ENCODE data around the gene SPNS1.
"Not testable (repeated sequence)": the region's sequence is repeated elsewhere in the genome, so short reads cannot be mapped to it uniquely, and the experiment has no call there.

SPNS1 gene

DNA sequence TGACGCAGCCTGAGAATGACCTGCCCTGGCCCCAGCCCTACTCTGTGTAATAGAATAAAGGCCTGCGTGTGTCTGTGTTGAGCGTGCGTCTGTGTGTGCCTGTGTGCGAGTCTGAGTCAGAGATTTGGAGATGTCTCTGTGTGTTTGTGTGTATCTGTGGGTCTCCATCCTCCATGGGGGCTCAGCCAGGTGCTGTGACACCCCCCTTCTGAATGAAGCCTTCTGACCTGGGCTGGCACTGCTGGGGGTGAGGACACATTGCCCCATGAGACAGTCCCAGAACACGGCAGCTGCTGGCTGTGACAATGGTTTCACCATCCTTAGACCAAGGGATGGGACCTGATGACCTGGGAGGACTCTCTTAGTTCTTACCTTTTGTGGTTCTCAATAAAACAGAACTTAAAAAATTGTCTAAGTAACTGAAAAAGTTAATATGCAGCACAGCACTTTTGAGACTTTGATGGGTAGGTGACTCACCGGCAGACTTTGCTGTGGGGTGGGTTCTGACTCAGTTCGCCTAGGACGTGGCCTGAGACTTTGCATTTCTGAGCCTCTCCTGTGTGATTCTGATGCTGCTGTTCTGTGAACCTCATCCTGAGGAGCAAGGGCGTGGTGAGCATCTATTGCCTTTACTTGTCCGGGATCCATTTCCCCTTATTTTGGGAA lies 15.9 kb downstream of the SPNS1 start:
- no peak for DNase-seq

DNA sequence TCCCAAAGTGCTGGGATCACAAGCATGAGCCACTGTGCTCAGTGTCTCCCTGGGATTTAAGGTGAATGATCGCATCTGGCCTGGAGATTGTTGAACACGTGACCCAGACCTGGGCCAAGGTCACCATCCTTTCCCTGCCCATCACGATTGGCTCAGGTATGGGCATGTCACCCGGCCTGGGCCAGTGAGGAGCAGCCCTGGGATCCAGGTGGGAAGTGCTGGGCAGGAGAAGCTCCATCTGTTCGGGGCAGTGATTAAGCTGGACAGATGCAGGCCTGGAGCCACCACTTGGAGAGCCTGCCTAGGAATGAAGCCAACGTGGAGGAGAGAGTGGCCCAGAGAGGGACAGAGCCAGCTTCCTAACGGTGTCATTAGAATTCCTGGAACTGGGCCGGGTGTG lies 17.1 kb downstream of the SPNS1 start:
- DNase-seq, result no peak

DNA sequence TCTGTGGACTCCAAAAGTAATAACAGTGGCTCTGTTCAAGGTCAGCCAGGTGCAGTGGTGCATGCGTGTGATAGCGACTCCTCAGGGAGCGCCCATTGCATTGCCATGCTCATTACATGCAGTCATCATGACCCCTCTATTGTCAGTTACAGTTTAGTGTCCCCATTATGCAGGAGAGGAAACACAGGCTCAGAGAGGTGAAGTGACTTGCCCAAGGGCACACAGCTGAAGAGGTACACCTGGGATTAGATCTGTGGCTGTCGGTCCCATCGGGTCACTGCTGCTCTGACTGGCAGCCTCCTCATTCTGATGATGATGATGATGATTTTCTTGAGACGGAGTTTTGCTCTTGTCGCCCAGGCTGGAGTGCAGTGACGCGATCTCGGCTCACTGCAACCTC lies 17.9 kb downstream of the SPNS1 start:
- no peak for DNase-seq

DNA sequence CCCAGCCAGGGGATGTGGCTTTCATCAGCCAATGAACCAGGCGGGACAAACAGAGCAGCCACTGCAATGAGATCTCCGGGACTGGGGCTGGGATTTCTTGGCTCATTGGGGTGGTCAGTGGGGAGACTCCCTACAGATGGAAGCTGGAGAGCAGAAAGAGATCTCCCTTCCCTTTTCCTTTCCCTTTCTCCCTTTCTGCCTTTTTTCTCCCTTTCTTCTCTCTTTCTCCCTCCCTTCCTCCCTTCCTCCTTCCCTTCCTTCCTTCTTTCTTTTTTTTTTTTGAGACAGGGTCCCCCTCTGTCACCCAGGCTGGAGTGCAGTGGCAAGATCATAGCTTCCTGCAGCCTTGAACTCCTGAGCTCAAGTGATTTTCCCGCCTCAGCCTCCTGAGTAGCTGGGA lies 24.3 kb downstream of the SPNS1 start:
- no peak for DNase-seq

DNA sequence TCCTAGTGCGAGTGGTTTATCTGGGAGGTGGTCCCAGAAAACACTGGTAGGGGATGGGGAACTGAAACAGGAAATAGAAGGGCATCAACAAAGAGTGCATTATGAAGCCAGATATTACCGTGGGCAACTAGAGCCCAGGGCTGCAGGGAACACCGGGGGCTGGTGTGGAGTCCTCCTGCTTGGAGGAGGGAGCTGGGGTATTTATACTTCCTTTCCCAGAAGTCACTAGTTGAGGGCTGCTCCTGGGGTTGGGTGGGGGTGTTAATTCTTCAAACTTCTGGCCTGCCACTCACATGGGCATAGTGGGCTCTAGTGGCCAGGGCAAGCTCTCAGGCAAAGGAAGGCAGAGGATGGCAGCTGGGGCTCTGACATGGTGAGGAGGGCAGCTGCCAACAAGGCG lies 25.0 kb downstream of the SPNS1 start:
- no peak for DNase-seq

DNA sequence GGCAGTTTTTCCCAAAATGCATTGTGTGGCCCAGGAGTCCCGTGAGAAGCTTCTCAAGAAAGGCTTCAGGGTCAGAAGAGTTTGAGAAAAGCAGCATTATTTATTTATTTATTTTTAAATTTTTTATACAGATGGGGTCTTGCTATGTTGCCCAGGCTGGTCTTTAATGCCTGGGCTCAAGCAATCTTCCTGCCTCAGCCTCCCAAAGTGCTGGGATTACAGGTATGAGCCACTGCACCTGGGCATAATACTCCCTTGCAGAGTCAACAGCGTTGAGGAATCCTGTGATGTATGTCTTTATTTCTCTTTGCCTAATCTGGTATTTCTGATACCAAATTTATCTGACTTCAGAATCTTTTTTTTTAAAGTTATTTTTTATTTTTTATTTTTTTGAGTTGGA lies 25.4 kb downstream of the SPNS1 start:
- no peak for DNase-seq

DNA sequence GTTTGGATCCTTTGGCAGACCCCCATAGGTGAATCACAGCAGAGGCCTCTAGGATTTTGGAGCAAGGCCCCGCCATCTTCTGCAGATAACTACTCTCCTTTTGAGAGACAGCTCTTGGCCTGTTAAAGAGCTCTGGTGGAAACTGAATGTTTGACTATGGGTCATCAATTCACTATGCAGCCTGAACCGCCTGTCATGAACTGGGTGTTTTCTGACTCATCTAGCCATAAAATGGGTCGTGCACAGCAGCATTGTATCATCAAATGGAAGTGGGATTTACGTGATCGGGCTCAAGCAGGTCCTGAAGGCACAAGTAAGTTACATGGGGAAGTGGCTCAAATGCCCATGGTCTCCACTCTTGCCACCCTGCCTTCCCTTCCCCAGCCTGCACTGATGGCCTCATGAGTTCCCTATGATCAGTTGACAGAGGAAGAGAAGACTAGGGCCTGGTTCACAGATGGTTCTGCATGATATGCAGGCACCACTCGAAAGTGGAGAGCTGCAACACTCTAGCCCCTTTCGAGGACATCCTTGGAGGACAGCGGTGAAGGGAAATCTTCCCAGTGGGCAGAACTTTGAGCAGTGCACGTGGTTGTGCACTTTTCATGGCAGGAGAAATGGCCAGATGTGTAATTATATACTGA lies 30.0 kb downstream of the SPNS1 start:
- DNase-seq, result not testable (repeated sequence)

DNA sequence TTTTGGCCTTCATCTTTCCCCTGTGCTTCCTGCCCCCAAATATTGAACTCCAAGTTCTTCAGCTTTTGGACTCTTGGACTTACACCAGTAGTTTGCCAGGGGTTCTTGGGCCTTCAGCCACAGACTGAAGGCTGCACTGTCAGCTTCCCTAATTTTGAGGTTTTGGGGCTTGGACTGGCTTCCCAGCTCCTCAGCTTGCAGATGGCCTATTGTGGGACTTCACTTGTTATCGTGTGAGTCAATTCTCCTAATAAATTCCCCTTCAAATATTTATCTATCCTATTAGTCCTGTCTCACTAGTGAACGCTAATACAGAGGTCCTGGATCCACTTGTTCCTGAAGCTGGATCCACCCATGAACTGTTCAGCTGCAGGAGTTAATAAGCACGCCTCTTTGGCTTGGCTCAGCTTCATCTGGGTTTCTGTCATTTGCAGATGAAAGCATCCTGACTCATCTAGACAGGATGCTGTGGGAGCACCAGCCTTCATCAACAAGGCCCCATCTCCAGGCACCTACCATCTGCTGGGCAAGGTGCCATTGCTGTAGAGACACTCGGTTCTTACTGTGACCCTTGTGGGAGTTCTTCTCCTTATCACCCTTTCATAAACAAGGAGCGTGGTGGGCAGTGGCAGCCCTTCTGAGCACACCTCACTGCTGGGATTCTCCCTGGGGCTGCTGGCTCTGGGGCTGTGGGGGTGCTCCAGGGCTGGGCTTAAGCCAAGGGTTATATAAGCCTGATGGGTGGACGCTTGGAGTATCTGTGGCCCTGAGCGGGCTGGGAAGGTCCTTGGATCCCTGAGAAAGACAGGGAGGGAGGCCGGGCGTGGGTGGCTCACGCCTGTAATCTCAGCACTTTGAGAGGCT lies 33.4 kb downstream of the SPNS1 start:
- no peak for DNase-seq

DNA sequence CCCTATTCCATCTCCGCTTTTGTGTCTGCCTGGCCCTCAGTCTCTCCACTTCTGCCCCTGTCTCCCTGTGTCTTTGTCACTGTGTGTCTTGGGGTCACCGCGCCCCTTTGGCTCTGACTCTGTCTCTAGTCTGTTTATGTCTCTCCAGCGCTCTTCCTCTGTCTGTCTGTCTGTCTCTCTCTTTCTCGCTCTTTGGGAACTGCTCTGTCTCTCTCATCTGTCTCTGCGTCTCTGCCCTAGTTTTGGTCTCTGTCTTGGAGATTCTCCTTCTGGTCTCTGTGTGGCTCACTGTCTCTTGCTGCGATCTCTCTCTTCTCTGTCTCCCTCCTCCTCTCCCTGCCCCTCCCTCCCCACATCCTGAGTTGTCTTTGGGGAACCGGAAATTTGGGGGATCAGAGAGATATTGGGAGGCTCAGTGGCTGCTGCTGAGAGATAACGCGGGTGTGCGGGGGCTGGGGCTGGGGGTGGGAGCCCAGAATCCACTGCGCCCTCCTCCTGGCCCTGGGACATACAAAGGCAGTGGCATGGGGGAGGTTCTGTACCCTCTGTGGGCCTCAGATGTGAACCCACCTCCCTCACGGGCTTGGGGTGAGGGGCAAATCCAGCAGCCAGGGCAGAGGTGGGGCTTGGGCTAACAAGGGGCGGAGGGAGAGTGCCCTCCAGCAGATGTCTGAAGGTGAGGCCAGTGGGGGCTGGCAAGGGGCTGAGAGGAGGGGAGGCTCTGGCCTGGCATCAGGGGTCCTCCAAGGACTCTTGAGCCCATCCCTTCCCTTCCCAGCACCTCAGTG lies 34.7 kb downstream of the SPNS1 start:
- no peak for DNase-seq

DNA sequence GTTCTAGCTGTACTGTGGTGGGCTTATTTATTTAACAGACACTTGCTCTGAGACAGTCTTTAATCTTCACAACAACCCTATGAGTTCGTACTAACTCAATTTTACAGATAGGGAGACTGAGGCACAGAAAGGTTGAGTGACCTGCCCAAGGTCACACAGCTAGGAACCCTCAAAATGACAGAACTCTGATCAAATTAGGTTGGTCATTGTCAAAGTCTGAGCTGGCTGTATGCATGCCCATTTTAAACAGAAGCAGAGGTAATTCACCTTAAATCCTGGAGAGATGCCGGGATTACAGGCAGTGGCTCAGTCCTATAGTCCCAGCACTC lies 35.2 kb downstream of the SPNS1 start:
- no peak for DNase-seq

DNA sequence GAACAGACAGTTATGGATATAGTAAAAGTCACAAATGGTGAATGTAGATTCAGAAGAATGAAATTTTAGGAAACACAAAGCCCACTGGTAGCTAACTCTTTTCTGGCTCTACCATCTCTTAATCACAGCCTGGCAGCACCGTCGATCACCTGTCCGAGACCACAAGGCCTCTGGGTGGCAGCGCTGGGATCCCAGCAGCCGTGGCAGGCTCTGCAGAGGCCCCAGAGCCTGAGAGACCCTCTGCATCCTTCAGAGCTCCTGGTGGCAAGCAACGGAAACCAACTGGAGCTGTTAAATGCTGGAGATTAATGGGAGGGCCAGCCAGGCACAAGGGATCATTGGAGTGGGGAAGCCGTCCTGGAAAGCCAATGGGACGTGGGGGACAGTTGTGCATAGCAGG lies 36.5 kb downstream of the SPNS1 start:
- DNase-seq, result no peak

DNA sequence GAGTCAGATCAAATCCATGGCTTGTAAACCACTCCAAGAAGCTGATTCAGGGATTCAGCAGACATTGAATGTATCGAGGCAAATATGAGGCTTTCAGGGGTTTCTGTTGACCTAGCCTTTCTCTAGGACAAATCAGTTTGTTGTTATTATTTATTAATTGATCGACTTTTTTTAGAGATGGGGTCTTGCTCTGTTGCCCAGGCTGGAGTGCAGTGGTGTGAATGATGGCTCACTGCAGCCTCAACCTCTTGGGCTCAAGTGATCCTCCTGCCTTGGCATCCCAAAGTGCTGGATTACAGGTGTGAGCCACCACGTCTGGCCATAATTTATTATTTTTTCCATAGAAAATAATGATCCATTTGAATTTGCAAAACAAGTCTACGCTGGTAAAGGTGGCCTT lies 37.3 kb downstream of the SPNS1 start:
- DNase-seq, result no peak

DNA sequence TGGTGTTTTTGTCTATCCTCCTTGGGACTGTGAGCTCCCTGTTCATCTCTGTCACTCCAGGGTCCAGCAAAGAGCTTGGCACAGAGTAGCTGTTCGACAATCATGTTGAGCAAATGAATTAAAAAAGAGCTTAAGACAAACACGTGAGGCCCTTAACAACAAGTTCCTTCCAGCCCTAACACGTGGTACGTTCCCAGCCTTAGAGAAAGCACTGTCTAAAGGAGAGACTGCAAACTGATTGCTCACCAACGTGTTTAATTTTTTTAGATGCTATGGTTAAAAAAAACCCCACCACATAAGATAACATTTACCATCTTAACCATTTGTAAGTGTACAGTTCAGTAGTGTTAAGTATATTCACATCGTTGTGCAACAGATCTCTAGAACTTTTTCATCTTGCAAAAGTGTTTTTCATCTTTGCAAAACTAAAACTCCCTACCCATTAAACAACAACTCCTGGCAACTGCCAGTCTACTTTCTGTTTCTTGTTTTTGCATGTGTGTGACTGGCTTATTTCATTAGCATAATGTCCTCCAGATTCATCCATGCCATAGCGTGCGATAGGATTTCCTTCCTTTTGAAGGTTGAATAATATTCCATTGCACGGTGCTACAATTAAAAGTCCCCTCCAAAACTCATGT lies 38.5 kb downstream of the SPNS1 start:
- DNase-seq, result no peak

DNA sequence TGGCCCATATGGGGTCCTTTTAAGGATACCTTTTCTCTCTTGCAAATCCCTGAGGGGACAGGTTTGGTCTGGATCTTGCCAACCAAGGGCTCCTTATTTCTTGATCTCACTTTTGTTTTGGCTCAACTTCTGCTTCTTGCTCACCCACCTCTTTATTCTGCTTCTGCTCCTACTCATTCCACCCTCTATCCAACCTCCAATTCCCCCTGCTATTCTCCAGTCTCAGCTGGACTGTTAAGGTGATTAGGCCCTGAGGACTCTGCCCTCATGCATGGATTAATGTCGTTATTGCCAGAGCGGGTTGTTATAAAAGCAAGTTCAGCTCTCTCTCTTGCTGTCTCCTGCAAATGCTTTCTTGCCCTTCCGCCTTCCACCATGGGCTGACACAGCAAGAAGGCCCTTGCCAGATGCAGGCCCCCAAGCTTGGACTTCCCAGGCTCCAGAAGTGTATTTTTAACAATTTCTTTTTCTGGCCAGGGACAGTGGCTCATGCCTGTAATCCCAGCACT lies 40.0 kb downstream of the SPNS1 start:
- DNase-seq, result no peak

DNA sequence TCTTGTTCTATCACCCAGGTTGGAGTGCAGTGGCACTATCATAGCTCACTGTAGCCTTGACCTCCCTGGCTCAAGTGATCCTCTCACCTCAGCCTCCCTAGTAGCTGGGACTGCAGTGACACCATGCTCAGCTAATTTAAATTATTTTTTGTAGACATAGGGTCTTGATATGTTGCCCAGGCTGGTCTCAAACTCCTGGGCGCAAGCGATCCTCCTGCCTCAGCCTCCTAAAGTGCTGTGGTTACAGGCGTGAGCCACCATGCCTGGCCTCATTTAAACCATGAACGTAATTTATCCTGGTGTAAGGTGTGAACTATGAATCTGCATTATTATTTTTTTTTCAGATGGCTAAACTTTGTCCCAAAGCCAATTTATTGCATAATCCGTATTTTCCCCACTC lies 47.6 kb downstream of the SPNS1 start:
- DNase-seq, result no peak

DNA sequence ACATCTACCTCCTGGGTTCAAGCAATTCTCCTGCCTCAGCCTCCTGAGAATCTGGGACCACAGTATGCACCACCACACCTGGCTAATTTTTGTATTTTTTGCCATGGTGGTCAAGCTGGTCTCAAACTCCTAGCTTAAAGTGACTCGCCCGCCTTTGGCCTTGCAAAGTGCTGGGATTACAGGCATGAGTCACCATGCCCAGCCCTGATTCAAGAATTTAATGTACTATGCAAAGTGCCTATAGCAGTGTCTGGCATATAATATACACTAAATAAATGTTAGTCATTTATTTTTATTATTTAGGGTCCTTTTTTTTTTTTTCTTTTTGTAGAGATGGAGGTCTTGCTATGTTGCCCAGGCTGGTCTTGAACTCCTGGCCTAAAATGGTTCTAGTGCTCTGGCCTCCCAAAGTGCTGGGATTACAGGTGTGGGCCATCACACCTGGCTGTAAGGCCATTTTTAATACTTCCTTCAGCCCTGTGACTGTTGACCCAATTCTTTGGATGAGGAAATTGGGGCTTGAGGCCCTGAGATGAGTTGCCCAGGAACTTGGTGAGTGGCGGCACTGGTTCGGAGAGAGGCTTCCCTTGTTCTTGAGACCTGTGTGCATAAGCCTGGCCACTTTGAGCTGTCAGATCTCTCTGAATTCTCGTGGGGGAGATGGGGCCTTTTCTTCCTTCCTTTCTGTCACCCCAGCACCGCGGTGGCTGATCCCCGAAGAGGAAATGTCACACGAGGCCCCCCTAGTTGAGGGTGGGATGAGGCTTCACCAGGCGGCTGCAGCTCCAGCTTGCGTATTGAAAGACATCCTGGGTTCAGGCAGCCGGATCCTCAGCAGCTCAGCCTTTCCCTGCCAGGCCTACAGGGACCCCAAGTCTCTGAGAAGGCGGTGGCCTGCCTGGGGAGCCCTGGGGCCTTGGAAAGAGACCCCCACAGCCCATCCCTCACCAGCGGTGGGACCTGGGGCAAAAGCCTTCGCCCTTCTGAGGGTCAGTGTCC lies 49.0 kb downstream of the SPNS1 start:
- no peak for DNase-seq

DNA sequence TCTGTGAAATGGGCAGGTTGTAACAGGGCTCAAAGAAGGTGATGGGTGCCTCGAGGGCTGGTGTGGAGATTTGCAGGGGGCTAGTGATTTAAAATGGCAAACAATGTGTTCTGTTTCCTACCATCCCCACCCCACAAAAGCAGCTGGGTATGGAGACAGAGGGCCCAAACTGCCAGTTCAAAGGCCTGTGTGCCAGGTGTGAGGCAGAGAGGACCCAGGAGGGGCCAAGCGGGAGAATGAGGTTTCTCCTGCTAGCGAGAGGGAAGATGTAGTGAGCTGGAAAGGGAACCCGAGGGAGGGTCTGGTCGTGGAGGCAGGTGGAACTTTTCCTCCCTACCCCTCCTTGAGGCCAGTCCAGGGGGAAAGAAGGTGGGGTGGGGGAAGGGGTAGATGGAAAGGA lies 49.7 kb downstream of the SPNS1 start:
- DNase-seq, result no peak

DNA sequence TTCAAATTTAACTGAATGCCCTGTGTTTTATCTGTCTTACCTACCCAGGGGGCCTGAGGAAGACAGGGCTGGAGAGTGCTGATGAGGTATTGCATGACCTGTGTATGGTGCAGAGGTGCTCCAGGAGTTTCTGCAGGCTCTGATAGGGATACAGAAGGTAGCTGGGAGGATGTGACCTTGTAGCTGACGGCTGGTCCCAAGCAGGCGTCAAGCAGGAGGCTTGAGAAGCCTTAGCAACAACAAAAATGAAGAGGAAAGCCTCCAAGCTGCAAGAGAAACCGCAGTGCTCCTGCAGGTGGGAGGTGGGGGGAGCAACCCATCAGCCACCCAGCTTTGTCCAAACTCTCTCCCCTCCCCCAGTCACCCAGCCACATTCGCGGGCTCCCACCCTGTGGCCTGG lies 50.6 kb downstream of the SPNS1 start:
- DNase-seq, result no peak

DNA sequence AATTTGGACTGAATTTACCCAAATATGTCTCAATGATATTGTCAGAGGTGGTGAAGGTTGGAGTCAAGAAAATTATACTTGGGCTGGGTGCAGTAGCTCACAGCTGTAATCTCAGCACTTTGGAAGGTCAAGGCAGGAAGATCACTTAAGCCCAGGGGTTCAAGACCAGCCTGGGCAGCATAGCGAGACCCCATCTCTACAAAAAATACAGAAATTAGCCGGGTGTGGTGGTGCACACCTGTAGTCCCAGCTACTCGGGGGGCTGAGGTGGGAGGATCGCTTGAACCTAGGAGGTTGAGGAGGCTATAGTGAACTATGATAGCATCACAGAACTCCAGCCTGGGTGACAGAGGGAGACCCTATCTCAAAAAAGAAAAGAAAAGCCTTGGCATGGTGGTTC lies 51.2 kb downstream of the SPNS1 start:
- DNase-seq, result no peak

DNA sequence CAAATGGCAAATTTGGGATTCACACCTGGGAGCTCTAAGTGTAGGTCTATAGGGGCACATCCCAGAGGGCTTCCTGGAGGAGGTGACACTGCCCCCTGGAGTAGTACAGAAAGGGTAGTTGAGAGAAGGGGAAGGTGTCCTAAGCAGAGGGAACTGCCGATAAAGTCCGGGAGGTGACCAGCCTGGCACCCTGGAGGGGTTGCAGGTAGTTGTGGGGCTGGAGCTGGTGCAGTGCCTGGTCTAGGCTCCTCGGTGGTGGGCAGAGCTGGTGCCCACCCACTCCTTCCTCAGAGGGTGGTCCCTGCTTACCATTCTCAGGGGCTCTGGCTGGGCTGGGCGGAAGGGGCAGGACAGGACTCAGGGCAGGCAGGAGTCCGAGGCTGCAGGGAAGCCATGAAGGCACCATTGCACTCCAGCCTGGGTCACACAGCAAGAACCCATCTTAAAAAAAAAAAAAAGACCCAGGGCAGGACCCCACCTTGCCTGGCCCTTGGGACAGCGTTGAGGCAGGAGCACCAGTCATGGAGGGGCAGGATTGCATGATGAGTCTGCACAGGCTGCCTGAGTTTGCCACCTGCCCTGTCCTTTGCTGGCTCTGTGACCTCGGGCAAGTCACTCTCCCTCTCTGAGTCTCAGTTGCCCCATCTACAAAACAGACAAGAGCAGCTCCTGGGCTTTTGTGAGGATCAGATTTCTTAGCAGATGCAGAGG lies 54.0 kb downstream of the SPNS1 start:
- DNase-seq, result no peak
